ENCODE results near the gene CELSR1. TPM values are rescaled to one million over a fixed set of nuclear protein-coding genes. Genes with fewer than 3 reads are reported as not detected.

CELSR1 gene
- total and polyA plus RNA-seq, 2 of the 13 experiments (the other 11 are each of a cell fraction or from before 2014, with no cell fraction given), result 0.78 to 1.8 TPM

DNA sequence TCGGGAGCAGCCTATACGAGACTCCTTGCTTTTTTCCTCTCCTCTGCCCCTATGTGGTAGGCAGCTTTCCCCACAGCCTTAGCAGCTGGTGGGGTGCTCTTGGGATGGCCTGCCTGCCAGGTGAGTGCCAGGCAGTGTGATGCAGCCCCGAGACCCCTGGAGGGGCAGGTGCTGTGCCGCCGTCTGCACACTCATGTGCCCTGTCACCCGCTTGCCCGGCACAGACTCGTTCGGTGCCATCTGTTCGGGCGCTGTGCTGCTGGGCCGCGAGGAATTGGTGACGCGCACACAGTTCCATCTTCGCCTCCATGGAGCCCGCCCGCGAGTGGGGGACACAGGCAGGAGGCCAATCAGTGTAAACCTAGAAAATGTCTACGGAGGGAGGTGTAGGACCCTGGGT, 186.8 kb downstream of the CELSR1 start (continued):
- TF ChIP-seq, protein P1, sequence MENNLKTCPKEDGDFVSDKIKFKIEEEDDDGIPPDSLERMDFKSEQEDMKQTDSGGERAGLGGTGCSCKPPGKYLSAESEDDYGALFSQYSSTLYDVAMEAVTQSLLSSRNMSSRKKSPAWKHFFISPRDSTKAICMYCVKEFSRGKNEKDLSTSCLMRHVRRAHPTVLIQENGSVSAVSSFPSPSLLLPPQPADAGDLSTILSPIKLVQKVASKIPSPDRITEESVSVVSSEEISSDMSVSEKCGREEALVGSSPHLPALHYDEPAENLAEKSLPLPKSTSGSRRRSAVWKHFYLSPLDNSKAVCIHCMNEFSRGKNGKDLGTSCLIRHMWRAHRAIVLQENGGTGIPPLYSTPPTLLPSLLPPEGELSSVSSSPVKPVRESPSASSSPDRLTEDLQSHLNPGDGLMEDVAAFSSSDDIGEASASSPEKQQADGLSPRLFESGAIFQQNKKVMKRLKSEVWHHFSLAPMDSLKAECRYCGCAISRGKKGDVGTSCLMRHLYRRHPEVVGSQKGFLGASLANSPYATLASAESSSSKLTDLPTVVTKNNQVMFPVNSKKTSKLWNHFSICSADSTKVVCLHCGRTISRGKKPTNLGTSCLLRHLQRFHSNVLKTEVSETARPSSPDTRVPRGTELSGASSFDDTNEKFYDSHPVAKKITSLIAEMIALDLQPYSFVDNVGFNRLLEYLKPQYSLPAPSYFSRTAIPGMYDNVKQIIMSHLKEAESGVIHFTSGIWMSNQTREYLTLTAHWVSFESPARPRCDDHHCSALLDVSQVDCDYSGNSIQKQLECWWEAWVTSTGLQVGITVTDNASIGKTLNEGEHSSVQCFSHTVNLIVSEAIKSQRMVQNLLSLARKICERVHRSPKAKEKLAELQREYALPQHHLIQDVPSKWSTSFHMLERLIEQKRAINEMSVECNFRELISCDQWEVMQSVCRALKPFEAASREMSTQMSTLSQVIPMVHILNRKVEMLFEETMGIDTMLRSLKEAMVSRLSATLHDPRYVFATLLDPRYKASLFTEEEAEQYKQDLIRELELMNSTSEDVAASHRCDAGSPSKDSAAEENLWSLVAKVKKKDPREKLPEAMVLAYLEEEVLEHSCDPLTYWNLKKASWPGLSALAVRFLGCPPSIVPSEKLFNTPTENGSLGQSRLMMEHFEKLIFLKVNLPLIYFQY (CRISPR knock-in tag; IDR thresholded peaks at IDR 0.05; ENCODE audit: borderline replicate concordance), result no peak
- TF ChIP-seq TOPORS (CRISPR knock-in tag; IDR thresholded peaks at IDR 0.05), result no peak
- TF ChIP-seq, protein P2, sequence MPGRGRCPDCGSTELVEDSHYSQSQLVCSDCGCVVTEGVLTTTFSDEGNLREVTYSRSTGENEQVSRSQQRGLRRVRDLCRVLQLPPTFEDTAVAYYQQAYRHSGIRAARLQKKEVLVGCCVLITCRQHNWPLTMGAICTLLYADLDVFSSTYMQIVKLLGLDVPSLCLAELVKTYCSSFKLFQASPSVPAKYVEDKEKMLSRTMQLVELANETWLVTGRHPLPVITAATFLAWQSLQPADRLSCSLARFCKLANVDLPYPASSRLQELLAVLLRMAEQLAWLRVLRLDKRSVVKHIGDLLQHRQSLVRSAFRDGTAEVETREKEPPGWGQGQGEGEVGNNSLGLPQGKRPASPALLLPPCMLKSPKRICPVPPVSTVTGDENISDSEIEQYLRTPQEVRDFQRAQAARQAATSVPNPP (CRISPR knock-in tag; IDR thresholded peaks at IDR 0.05), result no peak
- TF ChIP-seq, protein P3, sequence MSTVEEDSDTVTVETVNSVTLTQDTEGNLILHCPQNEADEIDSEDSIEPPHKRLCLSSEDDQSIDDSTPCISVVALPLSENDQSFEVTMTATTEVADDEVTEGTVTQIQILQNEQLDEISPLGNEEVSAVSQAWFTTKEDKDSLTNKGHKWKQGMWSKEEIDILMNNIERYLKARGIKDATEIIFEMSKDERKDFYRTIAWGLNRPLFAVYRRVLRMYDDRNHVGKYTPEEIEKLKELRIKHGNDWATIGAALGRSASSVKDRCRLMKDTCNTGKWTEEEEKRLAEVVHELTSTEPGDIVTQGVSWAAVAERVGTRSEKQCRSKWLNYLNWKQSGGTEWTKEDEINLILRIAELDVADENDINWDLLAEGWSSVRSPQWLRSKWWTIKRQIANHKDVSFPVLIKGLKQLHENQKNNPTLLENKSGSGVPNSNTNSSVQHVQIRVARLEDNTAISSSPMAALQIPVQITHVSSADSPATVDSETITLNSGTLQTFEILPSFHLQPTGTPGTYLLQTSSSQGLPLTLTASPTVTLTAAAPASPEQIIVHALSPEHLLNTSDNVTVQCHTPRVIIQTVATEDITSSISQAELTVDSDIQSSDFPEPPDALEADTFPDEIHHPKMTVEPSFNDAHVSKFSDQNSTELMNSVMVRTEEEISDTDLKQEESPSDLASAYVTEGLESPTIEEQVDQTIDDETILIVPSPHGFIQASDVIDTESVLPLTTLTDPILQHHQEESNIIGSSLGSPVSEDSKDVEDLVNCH (CRISPR knock-in tag; IDR thresholded peaks at IDR 0.05), result no peak

DNA sequence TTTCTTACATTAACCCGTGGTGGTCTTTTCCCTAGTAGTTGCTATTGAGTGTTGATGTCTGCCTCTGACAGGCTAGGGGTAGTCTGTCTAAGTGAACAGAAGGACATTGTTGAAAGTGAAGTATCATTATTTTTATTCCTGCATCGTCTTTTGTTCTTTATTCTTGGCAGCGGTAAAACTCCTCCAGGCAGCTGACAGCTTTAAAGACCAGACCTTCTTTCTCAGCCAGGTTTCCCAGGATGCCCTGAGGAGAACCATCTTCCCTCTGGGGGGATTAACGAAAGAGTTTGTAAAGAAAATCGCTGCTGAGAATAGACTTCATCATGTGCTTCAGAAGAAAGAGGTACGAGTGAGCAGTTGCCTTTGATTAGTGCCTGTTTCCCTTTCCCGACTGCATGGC, 187.3 kb downstream of the CELSR1 start:
- no peak overlapping the region for H3K4me2 ChIP-seq (ENCODE audit: low read depth, low read length)
- DNase-seq (ENCODE audit: low spot score), result no peak
- H2AFZ ChIP-seq (ENCODE audit: low read length), result no peak overlapping the region
- no peaks in the 10 kb centered on the region for H4K20me1 ChIP-seq (ENCODE audit: insufficient read depth, low read length)
- H3K9ac ChIP-seq (ENCODE audit: insufficient read depth, low read depth, low read length), result no peak overlapping the region
- no peaks in the 10 kb centered on the region for H3K79me2 ChIP-seq (ENCODE audit: insufficient read depth, low read length)
- WGBS (ENCODE audit: low lambda C conversion rate), result 95% methylated on average over 7 of the region's 7 CpGs
- POLR2A ChIA-PET, result no interaction called here
- H3K4me3 ChIP-seq (replicated peaks in 1 of 3; ENCODE audit: insufficient read depth in 1 of 3, low read depth in 2 of 3, low read length in 3 of 3), result no peak overlapping the region
- peaks cover 58 to 97% of the 10 kb centered on the region in 2 experiments for H3K36me3 ChIP-seq (replicated peaks in 1 of 2; ENCODE audit: control insufficient read depth in 1 of 2, insufficient read depth in 2 of 2, low read length in 2 of 2)
- no peaks in the 10 kb centered on the region for H3K27me3 ChIP-seq (ENCODE audit: control insufficient read depth in 1 of 2, insufficient read depth in 2 of 2, low read length in 2 of 2)
- in situ Hi-C loops (cut with HindIII; ENCODE audit: extremely low pct_ligation_motif_present, low pct_unique_long_range_greater_than_20kb), result no loop called here
- H3K9me3 ChIP-seq (ENCODE audit: low read length), result no peaks in the 10 kb centered on the region
- no peak for ATAC-seq
- H3K4me1 ChIP-seq (ENCODE audit: insufficient read depth, low read length), result no peaks in the 10 kb centered on the region
- no peak overlapping the region for H3K27ac ChIP-seq (ENCODE audit: extremely low read length, insufficient read depth, low read length)
- no TSS peak for BruUV-seq (replicated peaks)
- intact Hi-C loops (cut with micrococcal nuclease; ENCODE audit: unreplicated experiment), result no loop called here
- CTCF ChIA-PET (ENCODE audit: low intra/inter-chr PET ratio, low total read pairs), result no interaction called here
- FAIRE-seq, result no peak
- TF ChIP-seq HNRNPH1 (optimal IDR thresholded peaks at IDR 0.05; ENCODE audit: low read depth, low read length) (no peak), HES4 (CRISPR knock-in tag; IDR thresholded peaks at IDR 0.05; ENCODE audit: borderline replicate concordance) (no peak), KDM5B (CRISPR knock-in tag; IDR thresholded peaks at IDR 0.05; ENCODE audit: borderline replicate concordance) (no peak), REXO4 (CRISPR knock-in tag; IDR thresholded peaks at IDR 0.05; ENCODE audit: borderline replicate concordance) (no peak), JUNB (CRISPR knock-in tag; IDR thresholded peaks at IDR 0.05; ENCODE audit: borderline replicate concordance) (no peak), ZNF605 (CRISPR knock-in tag; IDR thresholded peaks at IDR 0.05) (no peak), SIN3A (IDR thresholded peaks at IDR 0.05; ENCODE audit: borderline replicate concordance, low read depth, low read length) (no peak), ATF1 (CRISPR knock-in tag; IDR thresholded peaks at IDR 0.05) (no peak)
- TF ChIP-seq, protein P4, sequence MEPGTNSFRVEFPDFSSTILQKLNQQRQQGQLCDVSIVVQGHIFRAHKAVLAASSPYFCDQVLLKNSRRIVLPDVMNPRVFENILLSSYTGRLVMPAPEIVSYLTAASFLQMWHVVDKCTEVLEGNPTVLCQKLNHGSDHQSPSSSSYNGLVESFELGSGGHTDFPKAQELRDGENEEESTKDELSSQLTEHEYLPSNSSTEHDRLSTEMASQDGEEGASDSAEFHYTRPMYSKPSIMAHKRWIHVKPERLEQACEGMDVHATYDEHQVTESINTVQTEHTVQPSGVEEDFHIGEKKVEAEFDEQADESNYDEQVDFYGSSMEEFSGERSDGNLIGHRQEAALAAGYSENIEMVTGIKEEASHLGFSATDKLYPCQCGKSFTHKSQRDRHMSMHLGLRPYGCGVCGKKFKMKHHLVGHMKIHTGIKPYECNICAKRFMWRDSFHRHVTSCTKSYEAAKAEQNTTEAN (CRISPR knock-in tag; conservative IDR thresholded peaks at IDR 0.05), result no peak
- TF ChIP-seq, protein P5, sequence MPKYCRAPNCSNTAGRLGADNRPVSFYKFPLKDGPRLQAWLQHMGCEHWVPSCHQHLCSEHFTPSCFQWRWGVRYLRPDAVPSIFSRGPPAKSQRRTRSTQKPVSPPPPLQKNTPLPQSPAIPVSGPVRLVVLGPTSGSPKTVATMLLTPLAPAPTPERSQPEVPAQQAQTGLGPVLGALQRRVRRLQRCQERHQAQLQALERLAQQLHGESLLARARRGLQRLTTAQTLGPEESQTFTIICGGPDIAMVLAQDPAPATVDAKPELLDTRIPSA (CRISPR knock-in tag; IDR thresholded peaks at IDR 0.05; ENCODE audit: borderline replicate concordance), result no peak
